MCF 10A (cell line): Measurements from ENCODE around the gene FRMPD4. TPM values are rescaled to one million over a fixed set of nuclear protein-coding genes. Genes with fewer than 3 reads are reported as not detected.

Source experiments
- BruUV-seq: library from RNA; stranded (reverse); fragments of 400-500 nt; replicated peaks from 2 replicates; lab custom pipeline; 2021; lab: Mats Ljungman, UMichigan
- CTCF ChIA-PET: fragments of 300-600 bp; sonication (Branson Sonifier 250); formaldehyde crosslinking; extraction: SDS; loops from one replicate; lab custom pipeline; 2021; ENCODE audit warnings: antibody characterized with exemption, inconsistent platforms; lab: Yijun Ruan, JAX
- POLR2A ChIA-PET: fragments of 300-600, 350-650 bp; sonication (Branson Sonifier 250); formaldehyde crosslinking; extraction: SDS; loops from one replicate; lab custom pipeline; 2020; ENCODE audit warnings: antibody characterized with exemption, inconsistent platforms; lab: Yijun Ruan, JAX
- DNase-seq: peaks from one replicate; pipeline ENCODE4 v3.0.0-alpha.2; 2018; ENCODE audit not compliant: unreplicated experiment
- H3K27ac Mint-ChIP-seq: one replicate; pipeline ENCODE4 v1.8.0; 2022; ENCODE audit warnings: mild to moderate bottlenecking, low read depth, mixed read lengths; ENCODE audit not compliant: unreplicated experiment
- H3K27me3 Mint-ChIP-seq: one replicate; pipeline ENCODE4 v1.8.0; 2022; ENCODE audit warnings: mixed read lengths; ENCODE audit not compliant: insufficient read depth, unreplicated experiment
- H3K36me3 Mint-ChIP-seq: one replicate; pipeline ENCODE4 v1.8.0; 2022; ENCODE audit warnings: mild to moderate bottlenecking, moderate library complexity, mixed read lengths; ENCODE audit not compliant: insufficient read depth, unreplicated experiment
- H3K4me1 Mint-ChIP-seq: one replicate; pipeline ENCODE4 v1.8.0; 2022; ENCODE audit warnings: mixed read lengths; ENCODE audit not compliant: insufficient read depth, unreplicated experiment
- H3K4me3 Mint-ChIP-seq: one replicate; pipeline ENCODE4 v1.8.0; 2022; ENCODE audit warnings: mild to moderate bottlenecking, moderate library complexity, mixed read lengths; ENCODE audit not compliant: unreplicated experiment
- H3K9me3 Mint-ChIP-seq: one replicate; pipeline ENCODE4 v1.8.0; 2022; ENCODE audit warnings: mixed read lengths; ENCODE audit not compliant: unreplicated experiment
- intact Hi-C: fragments of 100-400 bp; cut with micrococcal nuclease; formaldehyde crosslinking; loops from 2 replicates; pipeline ENCODE4 v1.14.1; 2022
- total RNA-seq: library from RNA; stranded (reverse); gene quantifications from 2 replicates; pipeline ENCODE4 v1.2.3, GENCODE V29; 2022
- TF ChIP-seq, protein P1 (sequence below): fragments of 200-600 bp; IDR thresholded peaks from one replicate; pipeline ENCODE4 v1.8.0; 2022; ENCODE audit warnings: antibody characterized with exemption, mild to moderate bottlenecking; ENCODE audit not compliant: unreplicated experiment

Gene FRMPD4
- total RNA-seq, 1 experiment from 2014 or later: not detected

DNA sequence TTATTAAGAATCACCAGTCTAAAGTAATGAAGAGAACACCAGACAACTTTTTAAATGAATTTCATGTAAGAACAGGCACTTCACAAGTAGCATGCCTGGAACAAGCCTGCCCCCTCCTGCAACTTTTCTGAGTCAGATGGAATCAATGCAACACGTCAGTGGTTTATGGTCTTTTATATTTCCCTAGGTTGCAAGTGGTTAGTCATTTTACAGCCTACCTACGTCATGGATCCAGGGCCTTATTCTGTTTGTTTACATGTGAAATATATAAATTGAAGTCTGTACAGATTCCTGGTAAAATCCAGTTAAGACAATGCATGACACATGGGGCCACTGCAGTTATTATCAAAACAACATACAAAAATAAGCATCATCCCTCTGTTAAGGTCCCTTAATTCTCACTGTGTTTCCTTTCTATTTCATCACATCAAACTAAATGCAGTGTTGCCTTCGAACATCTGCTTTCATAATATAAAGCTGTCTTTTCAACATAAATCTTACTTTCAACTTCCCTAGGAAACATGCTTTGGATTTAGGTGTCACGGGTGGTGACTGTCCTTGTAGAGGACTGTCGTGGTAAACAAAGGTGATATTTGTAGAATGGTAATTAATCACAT, 309.3 kb downstream of the FRMPD4 start:
- ChIA-PET CTCF (interaction anchor here (1.2 kb wide), 1 partner anchor 367 kb away, joined by 8 read pairs; no protein-coding TSS in a partner anchor), POLR2A (interaction anchor here (0.9 kb wide), 1 partner anchor 10 kb away, joined by 3 read pairs; no protein-coding TSS in a partner anchor)
- DNase-seq: peak; percentile 80
- TF ChIP-seq, protein P1, sequence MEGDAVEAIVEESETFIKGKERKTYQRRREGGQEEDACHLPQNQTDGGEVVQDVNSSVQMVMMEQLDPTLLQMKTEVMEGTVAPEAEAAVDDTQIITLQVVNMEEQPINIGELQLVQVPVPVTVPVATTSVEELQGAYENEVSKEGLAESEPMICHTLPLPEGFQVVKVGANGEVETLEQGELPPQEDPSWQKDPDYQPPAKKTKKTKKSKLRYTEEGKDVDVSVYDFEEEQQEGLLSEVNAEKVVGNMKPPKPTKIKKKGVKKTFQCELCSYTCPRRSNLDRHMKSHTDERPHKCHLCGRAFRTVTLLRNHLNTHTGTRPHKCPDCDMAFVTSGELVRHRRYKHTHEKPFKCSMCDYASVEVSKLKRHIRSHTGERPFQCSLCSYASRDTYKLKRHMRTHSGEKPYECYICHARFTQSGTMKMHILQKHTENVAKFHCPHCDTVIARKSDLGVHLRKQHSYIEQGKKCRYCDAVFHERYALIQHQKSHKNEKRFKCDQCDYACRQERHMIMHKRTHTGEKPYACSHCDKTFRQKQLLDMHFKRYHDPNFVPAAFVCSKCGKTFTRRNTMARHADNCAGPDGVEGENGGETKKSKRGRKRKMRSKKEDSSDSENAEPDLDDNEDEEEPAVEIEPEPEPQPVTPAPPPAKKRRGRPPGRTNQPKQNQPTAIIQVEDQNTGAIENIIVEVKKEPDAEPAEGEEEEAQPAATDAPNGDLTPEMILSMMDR: peak; percentile 22
- H3K36me3 Mint-ChIP-seq: no peaks in the 10 kb centered on the region
- peaks cover 18% of the 10 kb centered on the region for H3K4me1 Mint-ChIP-seq
- H3K27me3 Mint-ChIP-seq: no peaks in the 10 kb centered on the region
- BruUV-seq: no TSS peak
- intact Hi-C loops: loop anchor here (1.0 to 10.0 kb wide), 5 partner anchors 117 to 663 kb away; no protein-coding TSS in a partner anchor
- no peak overlapping the region for H3K4me3 Mint-ChIP-seq
- peak overlapping the region; percentile 92 for H3K27ac Mint-ChIP-seq
- no peaks in the 10 kb centered on the region for H3K9me3 Mint-ChIP-seq

DNA sequence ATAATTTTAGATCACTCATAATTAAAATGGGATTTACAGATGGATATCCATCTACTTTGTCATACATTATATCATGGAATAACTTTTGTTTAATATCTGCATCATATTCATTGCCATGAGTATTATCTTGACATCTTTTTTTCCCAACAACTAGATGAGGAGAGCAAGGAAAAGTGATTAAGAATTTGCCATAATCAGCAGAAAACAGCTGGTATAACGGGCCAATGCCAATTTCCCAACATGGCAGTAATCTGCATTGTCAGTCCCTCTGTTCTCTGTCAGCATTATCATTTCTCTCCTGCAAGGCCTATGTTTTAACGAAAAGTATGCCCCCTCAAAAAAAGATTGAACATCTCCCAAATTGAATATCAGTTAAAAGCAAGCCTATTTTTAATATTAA, 314.0 kb downstream of the FRMPD4 start:
- Mint-ChIP-seq H3K4me3 (no peak overlapping the region), H3K27me3 (no peaks in the 10 kb centered on the region), H3K4me1 (peaks cover 8% of the 10 kb centered on the region), H3K27ac (no peak overlapping the region), H3K36me3 (no peaks in the 10 kb centered on the region), H3K9me3 (no peaks in the 10 kb centered on the region)
- no TSS peak for BruUV-seq
- intact Hi-C loops: no loop called here
- ChIA-PET CTCF (no interaction called here), POLR2A (no interaction called here)
- no peak for DNase-seq
- TF ChIP-seq, protein P1: no peak

DNA sequence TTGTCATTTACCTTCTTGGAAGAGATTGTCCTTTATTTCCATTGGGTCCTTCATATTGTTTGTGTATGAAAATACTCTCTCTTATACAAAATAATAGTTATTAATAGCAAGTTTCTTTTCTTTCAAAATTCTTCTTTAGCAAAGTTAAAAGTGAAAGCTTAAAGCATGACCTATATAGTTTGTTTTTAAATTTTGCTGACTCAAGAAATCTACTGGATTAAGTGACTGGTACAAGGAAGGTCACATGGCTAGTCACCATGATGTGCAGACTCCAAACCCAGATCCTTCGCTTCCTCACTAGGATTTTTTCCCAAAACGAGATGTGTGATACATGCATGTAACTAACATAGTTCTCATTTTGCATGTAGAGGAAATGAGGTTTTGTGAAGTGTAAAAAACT, 322.7 kb downstream of the FRMPD4 start:
- no TSS peak for BruUV-seq

DNA sequence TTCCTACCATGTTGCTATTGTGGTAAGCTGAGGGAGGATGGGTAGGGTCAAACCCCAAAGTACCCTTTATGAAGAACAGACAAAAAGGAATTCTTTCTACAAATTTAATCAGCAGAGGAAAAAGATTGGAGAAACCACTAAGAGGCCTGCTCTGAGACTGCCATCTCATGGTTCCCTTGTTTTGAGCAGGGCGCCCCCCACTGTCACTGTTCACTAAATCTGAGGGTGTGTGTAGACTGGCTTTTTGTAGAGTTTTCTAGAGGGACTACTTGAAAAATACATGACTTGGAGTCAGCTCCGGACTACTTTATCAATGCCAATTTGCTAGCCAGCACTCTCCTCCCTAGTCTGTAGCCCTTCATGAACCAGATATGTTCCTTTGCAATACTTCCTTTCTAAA, 324.8 kb downstream of the FRMPD4 start:
- TF ChIP-seq, protein P1: no peak
- no TSS peak for BruUV-seq
- ChIA-PET POLR2A (no interaction called here), CTCF (no interaction called here)
- Mint-ChIP-seq H3K4me3 (no peak overlapping the region), H3K27ac (no peak overlapping the region), H3K36me3 (no peaks in the 10 kb centered on the region), H3K9me3 (no peaks in the 10 kb centered on the region), H3K27me3 (no peaks in the 10 kb centered on the region), H3K4me1 (no peaks in the 10 kb centered on the region)
- intact Hi-C loops: no loop called here
- DNase-seq: no peak

More for the DNA sequence above, 322.7 kb downstream of the FRMPD4 start:
- no peak overlapping the region for H3K27ac Mint-ChIP-seq
- ChIA-PET CTCF (no interaction called here), POLR2A (no interaction called here)
- TF ChIP-seq, protein P1: no peak
- H3K27me3 Mint-ChIP-seq: no peaks in the 10 kb centered on the region
- no peaks in the 10 kb centered on the region for H3K9me3 Mint-ChIP-seq
- H3K4me1 Mint-ChIP-seq: no peaks in the 10 kb centered on the region
- no peak overlapping the region for H3K4me3 Mint-ChIP-seq
- no peaks in the 10 kb centered on the region for H3K36me3 Mint-ChIP-seq
- DNase-seq: no peak
- intact Hi-C loops: no loop called here
